ENCODE data around the gene CAMK2D. TPM values are rescaled to one million over a fixed set of nuclear protein-coding genes. Genes with fewer than 3 reads are reported as not detected.

Gene CAMK2D
- total and polyA plus RNA-seq, 12 donors, result 55.6 to 286 (median 221) TPM

DNA sequence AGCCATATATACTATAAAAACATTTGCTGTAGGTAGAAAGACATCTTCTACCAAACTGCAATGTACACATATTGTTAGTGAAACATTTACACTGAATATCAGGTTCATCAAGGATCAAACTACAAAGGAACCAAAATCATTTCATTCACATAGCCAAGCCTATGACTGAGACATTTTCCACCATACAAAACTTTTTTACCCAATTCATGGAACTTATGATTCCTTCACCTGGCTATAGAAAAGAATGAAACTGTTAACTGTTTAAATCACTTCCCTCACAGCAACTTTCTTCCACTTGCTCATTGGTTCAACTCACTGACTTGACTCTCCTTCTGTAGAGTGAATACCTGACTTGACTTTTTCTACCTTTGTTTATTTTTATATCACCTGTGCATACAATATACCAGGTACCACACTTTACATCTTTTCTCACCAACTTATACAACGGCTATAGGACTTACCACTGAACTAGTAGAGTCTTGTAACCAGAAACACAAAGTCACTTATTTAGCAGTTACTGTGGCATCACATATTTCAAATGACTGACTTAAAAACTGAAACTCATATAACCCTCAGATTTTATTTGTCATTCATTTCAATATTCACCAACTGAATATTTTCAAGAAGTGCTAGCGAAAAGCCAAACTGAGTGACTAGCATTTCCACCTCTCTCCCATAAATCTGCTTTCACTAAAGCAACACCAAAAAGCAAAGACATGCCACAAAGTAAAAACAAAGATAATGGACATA lies 30.9 kb downstream of the CAMK2D start:
- H3K4me3 ChIP-seq, result no peak overlapping the region
- H3K27ac ChIP-seq, result no peak overlapping the region
- TF ChIP-seq, protein P1, sequence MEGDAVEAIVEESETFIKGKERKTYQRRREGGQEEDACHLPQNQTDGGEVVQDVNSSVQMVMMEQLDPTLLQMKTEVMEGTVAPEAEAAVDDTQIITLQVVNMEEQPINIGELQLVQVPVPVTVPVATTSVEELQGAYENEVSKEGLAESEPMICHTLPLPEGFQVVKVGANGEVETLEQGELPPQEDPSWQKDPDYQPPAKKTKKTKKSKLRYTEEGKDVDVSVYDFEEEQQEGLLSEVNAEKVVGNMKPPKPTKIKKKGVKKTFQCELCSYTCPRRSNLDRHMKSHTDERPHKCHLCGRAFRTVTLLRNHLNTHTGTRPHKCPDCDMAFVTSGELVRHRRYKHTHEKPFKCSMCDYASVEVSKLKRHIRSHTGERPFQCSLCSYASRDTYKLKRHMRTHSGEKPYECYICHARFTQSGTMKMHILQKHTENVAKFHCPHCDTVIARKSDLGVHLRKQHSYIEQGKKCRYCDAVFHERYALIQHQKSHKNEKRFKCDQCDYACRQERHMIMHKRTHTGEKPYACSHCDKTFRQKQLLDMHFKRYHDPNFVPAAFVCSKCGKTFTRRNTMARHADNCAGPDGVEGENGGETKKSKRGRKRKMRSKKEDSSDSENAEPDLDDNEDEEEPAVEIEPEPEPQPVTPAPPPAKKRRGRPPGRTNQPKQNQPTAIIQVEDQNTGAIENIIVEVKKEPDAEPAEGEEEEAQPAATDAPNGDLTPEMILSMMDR (IDR thresholded peaks at IDR 0.05), result no peak
- H3K4me1 ChIP-seq, result peaks cover 0 to 64% (median 38%) of the 10 kb centered on the region in 9 donors
- ATAC-seq, result no peak
- no peaks in the 10 kb centered on the region for H3K36me3 ChIP-seq
- peaks cover 0 to 3% (median 0%) of the 10 kb centered on the region in 11 donors for H3K9me3 ChIP-seq
- no peaks in the 10 kb centered on the region for H3K27me3 ChIP-seq
- 96% methylated on average over 2 of the region's 2 CpGs for WGBS, 2 donors
- intact Hi-C loops (cut with DNase I), result loop anchor here in 1 of 10 donors (10.0 kb wide), 1 partner anchor 46 kb away; no protein-coding TSS in a partner anchor
- no peak for DNase-seq

DNA sequence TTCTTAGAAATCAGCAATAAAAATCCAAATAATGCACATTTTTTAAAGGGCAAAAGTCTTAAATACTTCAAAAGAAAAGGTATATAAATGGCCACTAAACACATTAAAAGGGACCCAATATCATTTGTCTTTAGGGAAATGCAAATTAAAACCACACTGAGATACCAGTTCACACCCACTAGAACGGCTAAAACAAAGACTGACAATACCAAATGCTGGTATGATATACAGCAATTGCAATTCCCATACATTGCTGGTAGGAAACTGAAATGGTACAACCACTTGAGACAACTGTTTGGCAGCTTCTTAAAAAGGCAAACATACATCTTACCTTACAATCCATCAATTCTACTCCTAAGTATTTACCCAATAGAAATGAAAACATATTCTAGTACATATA lies 33.7 kb downstream of the CAMK2D start:
- Histone ChIP-seq H3K4me3 (no peak overlapping the region), H3K27ac (no peak overlapping the region), H3K27me3 (no peaks in the 10 kb centered on the region), H3K9me3 (no peaks in the 10 kb centered on the region), H3K4me1 (peaks cover 0 to 63% (median 17%) of the 10 kb centered on the region in 9 donors), H3K36me3 (no peaks in the 10 kb centered on the region)
- DNase-seq (no peak), ATAC-seq (no peak)
- intact Hi-C loops (cut with DNase I), result loop anchor here in 1 of 10 donors (5.0 kb wide), 1 partner anchor 41 kb away; no protein-coding TSS in a partner anchor
- TF ChIP-seq, protein P1 (IDR thresholded peaks at IDR 0.05), result no peak
- 67 to 68% methylated on average over 1 of the region's 1 CpG for WGBS, 2 donors

DNA sequence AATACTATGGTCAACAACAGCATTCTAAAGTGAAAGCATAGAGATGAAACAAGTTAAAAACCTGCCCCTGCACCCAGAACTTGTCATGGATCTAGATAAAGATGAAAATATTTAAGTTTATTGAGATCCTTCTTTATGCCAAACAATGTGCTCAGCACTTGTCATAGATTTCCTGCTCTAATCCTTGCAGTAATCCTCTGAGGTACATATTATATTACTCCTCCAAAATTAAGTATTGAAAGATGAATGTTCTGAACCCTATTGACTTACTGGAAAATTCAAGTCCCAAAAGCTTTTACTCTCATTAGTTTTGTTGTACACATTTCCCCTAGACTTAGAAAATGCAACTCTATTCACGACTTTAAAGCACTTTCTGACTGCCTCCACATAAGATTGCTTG lies 35.6 kb downstream of the CAMK2D start:
- Histone ChIP-seq H3K9me3 (no peaks in the 10 kb centered on the region), H3K27me3 (no peaks in the 10 kb centered on the region), H3K27ac (no peak overlapping the region), H3K36me3 (no peaks in the 10 kb centered on the region), H3K4me3 (no peak overlapping the region), H3K4me1 (peaks cover 0 to 71% (median 31%) of the 10 kb centered on the region in 9 donors)
- intact Hi-C loops (cut with DNase I), result loop anchor here in 1 of 10 donors (5.0 kb wide), 1 partner anchor 39 kb away; no protein-coding TSS in a partner anchor
- DNase-seq (no peak), ATAC-seq (no peak)
- 87 to 94% methylated on average over 1 of the region's 1 CpG for WGBS, 2 donors
- TF ChIP-seq, protein P1 (IDR thresholded peaks at IDR 0.05), result no peak

DNA sequence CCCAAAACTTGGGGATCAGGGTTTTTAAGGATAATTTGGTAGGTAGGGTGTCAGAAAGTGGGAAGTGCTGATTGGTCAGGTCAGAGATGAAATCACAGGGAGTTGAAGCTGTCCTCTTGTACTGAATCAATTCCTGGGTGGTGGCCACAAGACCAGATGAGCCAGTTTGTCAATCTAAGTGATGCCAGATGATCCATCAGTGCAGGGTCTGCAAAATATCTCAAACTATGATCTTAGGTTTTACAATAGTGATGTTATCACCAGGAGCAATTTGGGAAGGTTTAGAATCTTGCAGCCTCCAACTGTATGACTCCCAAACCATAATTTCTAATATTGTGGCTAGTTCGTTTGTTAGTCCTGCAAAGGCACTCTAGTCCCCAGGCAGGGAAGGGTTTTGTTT lies 43.3 kb downstream of the CAMK2D start:
- Histone ChIP-seq H3K27me3 (no peaks in the 10 kb centered on the region), H3K4me1 (peaks cover 0 to 39% (median 32%) of the 10 kb centered on the region in 9 donors), H3K36me3 (peaks cover 0 to 6% (median 0%) of the 10 kb centered on the region in 9 donors), H3K9me3 (no peaks in the 10 kb centered on the region), H3K4me3 (no peak overlapping the region), H3K27ac (no peak overlapping the region)
- ATAC-seq (no peak), DNase-seq (no peak)
- 92 to 97% methylated on average over 1 of the region's 1 CpG for whole genome bisulfite sequencing, 2 donors
- TF ChIP-seq, protein P1 (IDR thresholded peaks at IDR 0.05), result no peak
- intact Hi-C loops (cut with DNase I), result no loop called here

Measured in heart right ventricle (tissue), 16 donors.